ENCODE data around the gene POLR2B.

DNA sequence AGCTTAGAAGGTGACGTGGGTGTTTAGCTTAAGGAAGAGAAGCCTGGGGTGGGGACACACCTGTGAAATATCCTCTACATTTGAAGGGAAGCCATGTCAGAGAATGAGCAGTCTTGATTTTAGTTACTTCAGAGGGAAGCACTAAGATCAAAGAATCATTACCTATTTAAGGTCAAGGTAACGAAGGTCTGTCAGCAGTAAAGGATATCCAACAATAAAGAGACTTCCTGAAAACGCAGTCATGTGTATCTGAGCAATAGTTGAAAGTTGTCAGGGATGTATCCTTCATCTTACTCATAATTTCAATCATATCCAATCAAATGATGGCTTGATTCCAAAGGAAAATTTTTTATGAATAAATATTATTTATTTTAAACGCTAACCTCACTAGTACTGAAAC is 98.0 kb downstream of the POLR2B start:
- TF ChIP-seq, protein P1, sequence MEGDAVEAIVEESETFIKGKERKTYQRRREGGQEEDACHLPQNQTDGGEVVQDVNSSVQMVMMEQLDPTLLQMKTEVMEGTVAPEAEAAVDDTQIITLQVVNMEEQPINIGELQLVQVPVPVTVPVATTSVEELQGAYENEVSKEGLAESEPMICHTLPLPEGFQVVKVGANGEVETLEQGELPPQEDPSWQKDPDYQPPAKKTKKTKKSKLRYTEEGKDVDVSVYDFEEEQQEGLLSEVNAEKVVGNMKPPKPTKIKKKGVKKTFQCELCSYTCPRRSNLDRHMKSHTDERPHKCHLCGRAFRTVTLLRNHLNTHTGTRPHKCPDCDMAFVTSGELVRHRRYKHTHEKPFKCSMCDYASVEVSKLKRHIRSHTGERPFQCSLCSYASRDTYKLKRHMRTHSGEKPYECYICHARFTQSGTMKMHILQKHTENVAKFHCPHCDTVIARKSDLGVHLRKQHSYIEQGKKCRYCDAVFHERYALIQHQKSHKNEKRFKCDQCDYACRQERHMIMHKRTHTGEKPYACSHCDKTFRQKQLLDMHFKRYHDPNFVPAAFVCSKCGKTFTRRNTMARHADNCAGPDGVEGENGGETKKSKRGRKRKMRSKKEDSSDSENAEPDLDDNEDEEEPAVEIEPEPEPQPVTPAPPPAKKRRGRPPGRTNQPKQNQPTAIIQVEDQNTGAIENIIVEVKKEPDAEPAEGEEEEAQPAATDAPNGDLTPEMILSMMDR (IDR thresholded peaks at IDR 0.05) = no peak
- TF ChIP-seq ZFX (IDR thresholded peaks at IDR 0.05; ENCODE audit: borderline replicate concordance) = no peak

All from 22Rv1 (cell line).